SK-N-SH treated with all-trans-retinoic acid at 6 μM for 48 hours (cell line): Measurements from ENCODE around the gene DST.
A peak's percentile ranks its signal among the peaks of the same experiment; 100 is the strongest.

Experiments used
- ATAC-seq: fragments of 200-7000 bp; cut with Tn5 transposase; 3 replicates; pipeline ENCODE4 v1.9.1; 2020; ENCODE audit warnings: mild to moderate bottlenecking, moderate library complexity
- ARNTL ChIP-seq: fragments of 450-650 bp; formaldehyde crosslinking; IDR thresholded peaks from 2 replicates; pipeline ENCODE4 v1.5.0; 2020; ENCODE audit warnings: low read depth, mild to moderate bottlenecking, moderate library complexity, borderline replicate concordance
- BACH2 ChIP-seq: fragments of 250-450 bp; sonication (Bioruptor Pico); IDR thresholded peaks from 2 replicates; pipeline ENCODE4 v1.9.0; 2021; ENCODE audit warnings: mild to moderate bottlenecking, borderline replicate concordance
- CREB5 ChIP-seq: fragments of 250-450 bp; sonication (Bioruptor Pico); IDR thresholded peaks from 2 replicates; pipeline ENCODE4 v1.5.1; 2020; ENCODE audit warnings: low read depth, mild to moderate bottlenecking, moderate library complexity
- CSDC2 ChIP-seq: fragments of 250-450 bp; sonication (Bioruptor Pico); IDR thresholded peaks from 2 replicates; pipeline ENCODE4 v1.5.0; 2020; ENCODE audit warnings: mild to moderate bottlenecking, moderate library complexity
- CSRNP3 ChIP-seq: fragments of 250-450 bp; sonication (Bioruptor Pico); IDR thresholded peaks from 2 replicates; pipeline ENCODE4 v1.5.1; 2021; ENCODE audit warnings: mild to moderate bottlenecking, moderate library complexity
- GLIS3 ChIP-seq: fragments of 250-450 bp; sonication (Bioruptor Pico); IDR thresholded peaks from 2 replicates; pipeline ENCODE4 v1.5.0; 2020; ENCODE audit warnings: mild to moderate bottlenecking, moderate library complexity
- ISL1 ChIP-seq: fragments of 250-450 bp; sonication (Bioruptor Pico); IDR thresholded peaks from 2 replicates; pipeline ENCODE4 v2.1.2; 2022; ENCODE audit warnings: mild to moderate bottlenecking, moderate library complexity
- OSR1 ChIP-seq: fragments of 250-450 bp; sonication (Bioruptor Pico); IDR thresholded peaks from 2 replicates; pipeline ENCODE4 v1.8.0; 2022; ENCODE audit warnings: moderate library complexity, mild to moderate bottlenecking, inconsistent platforms
- PATZ1 ChIP-seq: fragments of 250-450 bp; sonication (Bioruptor Pico); IDR thresholded peaks from 2 replicates; pipeline ENCODE4 v1.8.0; 2020; ENCODE audit warnings: mild to moderate bottlenecking, moderate library complexity, borderline replicate concordance
- POU6F1 ChIP-seq: fragments of 250-450 bp; sonication (Bioruptor Pico); IDR thresholded peaks from 2 replicates; pipeline ENCODE4 v1.8.0; 2021; ENCODE audit warnings: low read depth, mild to moderate bottlenecking, moderate library complexity, borderline replicate concordance
- PPARA ChIP-seq: fragments of 250-450 bp; sonication (Bioruptor Pico); IDR thresholded peaks from 2 replicates; pipeline ENCODE4 v1.5.0; 2020; ENCODE audit warnings: mild to moderate bottlenecking, borderline replicate concordance
- RARB ChIP-seq: fragments of 250-450 bp; sonication (Bioruptor Pico); IDR thresholded peaks from 2 replicates; pipeline ENCODE4 v1.8.0; 2021; ENCODE audit warnings: mild to moderate bottlenecking, moderate library complexity
- SNAI2 ChIP-seq: fragments of 250-450 bp; sonication (Bioruptor Pico); IDR thresholded peaks from 2 replicates; pipeline ENCODE4 v1.5.0; 2020; ENCODE audit warnings: mild to moderate bottlenecking, moderate library complexity
- TOX ChIP-seq: fragments of 250-450 bp; sonication (Bioruptor Pico); IDR thresholded peaks from 2 replicates; pipeline ENCODE4 v1.8.0; 2021; ENCODE audit warnings: mild to moderate bottlenecking, moderate library complexity, borderline replicate concordance
- TSHZ2 ChIP-seq: fragments of 250-450 bp; sonication (Bioruptor Pico); IDR thresholded peaks from 2 replicates; pipeline ENCODE4 v1.5.0; 2020; ENCODE audit warnings: mild to moderate bottlenecking, moderate library complexity
- ZC3H10 ChIP-seq: fragments of 250-450 bp; sonication (Bioruptor Pico); IDR thresholded peaks from 2 replicates; pipeline ENCODE4 v1.5.1; 2021; ENCODE audit warnings: mild to moderate bottlenecking, moderate library complexity
- ZFP3 ChIP-seq: fragments of 250-450 bp; sonication (Bioruptor Pico); IDR thresholded peaks from 2 replicates; pipeline ENCODE4 v1.5.0; 2020; ENCODE audit warnings: mild to moderate bottlenecking, moderate library complexity
- ZFP30 ChIP-seq: fragments of 450-650 bp; formaldehyde crosslinking; IDR thresholded peaks from 2 replicates; pipeline ENCODE4 v1.5.0; 2022; ENCODE audit warnings: mild to moderate bottlenecking, moderate library complexity
- ZNF565 ChIP-seq: fragments of 450-650 bp; formaldehyde crosslinking; conservative IDR thresholded peaks from 2 replicates; pipeline ENCODE4 v1.5.0; 2020; ENCODE audit warnings: low read depth, mild to moderate bottlenecking, moderate library complexity
- ZNF70 ChIP-seq: fragments of 450-650 bp; formaldehyde crosslinking; IDR thresholded peaks from 2 replicates; pipeline ENCODE4 v1.5.0; 2020; ENCODE audit warnings: mild to moderate bottlenecking, moderate library complexity
- ZNF8 ChIP-seq: fragments of 450-650 bp; formaldehyde crosslinking; IDR thresholded peaks from 2 replicates; pipeline ENCODE4 v1.5.0; 2020; ENCODE audit warnings: mild to moderate bottlenecking, moderate library complexity

Gene DST

GRCh38 chr6:56604186-56604585, 38.5 kb downstream of the DST start:
- no peak for ATAC-seq
- TF ChIP-seq TSHZ2 (CRISPR knock-in tag): no peak
- TF ChIP-seq ARNTL (CRISPR knock-in tag): no peak
- TF ChIP-seq PPARA (CRISPR knock-in tag): no peak
- TF ChIP-seq RARB (CRISPR knock-in tag): no peak
- no peak for TF ChIP-seq ZFP30
- TF ChIP-seq PATZ1 (CRISPR knock-in tag): no peak
- TF ChIP-seq BACH2 (CRISPR knock-in tag): no peak
- TF ChIP-seq CSRNP3 (CRISPR knock-in tag): no peak
- no peak for TF ChIP-seq CSDC2 (CRISPR knock-in tag)
- no peak for TF ChIP-seq ZC3H10
- TF ChIP-seq ISL1: no peak
- TF ChIP-seq SNAI2 (CRISPR knock-in tag): no peak
- TF ChIP-seq POU6F1 (CRISPR knock-in tag): no peak
- no peak for TF ChIP-seq ZFP3 (CRISPR knock-in tag)
- no peak for TF ChIP-seq ZNF8 (CRISPR knock-in tag)
- no peak for TF ChIP-seq OSR1
- TF ChIP-seq ZNF70: no peak

GRCh38 chr6:56601390-56601789, 41.3 kb downstream of the DST start:
- no peak for TF ChIP-seq PATZ1 (CRISPR knock-in tag)
- ATAC-seq: no peak

- peak; percentile 55 for ATAC-seq
- TF ChIP-seq ISL1 (no peak), TSHZ2 (CRISPR knock-in tag) (no peak), GLIS3 (CRISPR knock-in tag) (no peak), RARB (CRISPR knock-in tag) (no peak), ZFP3 (CRISPR knock-in tag) (no peak), SNAI2 (CRISPR knock-in tag) (no peak), ZNF565 (CRISPR knock-in tag) (no peak), POU6F1 (CRISPR knock-in tag) (no peak), BACH2 (CRISPR knock-in tag) (no peak), ZFP30 (no peak), CREB5 (no peak), TOX (CRISPR knock-in tag) (no peak), ZC3H10 (no peak)
These were observed 47.1 kb downstream of the DST start for GRCh38 chr6:56595490-56596122.
